H1 (cell line): Measurements from ENCODE around the gene SMYD3. TPM values are rescaled to one million over a fixed set of nuclear protein-coding genes. Genes with fewer than 3 reads are reported as not detected.

Source experiments
- CTCF ChIA-PET: fragments of 300-600 bp; sonication (Branson Sonifier 250); formaldehyde crosslinking; loops from one replicate; lab custom pipeline; 2021; ENCODE audit not compliant: partially characterized antibody; lab: Charles Lee
- POLR2A ChIA-PET: fragments of 300-600 bp; sonication (Branson Sonifier 250); formaldehyde crosslinking; loops from one replicate; lab custom pipeline; 2021; ENCODE audit warnings: inconsistent platforms; ENCODE audit not compliant: partially characterized antibody; lab: Charles Lee
- DNase-seq, 2 experiments: peaks; one replicate each; pipeline versions ENCODE4 v3.0.0 to v3.0.0-alpha.2; 2010 to 2022; ENCODE audit warnings: low spot score in 2 of 2, low read depth in 1 of 2, mixed read lengths in 1 of 2
- FAIRE-seq: peaks from 2 replicates; lab custom pipeline; 2011; peaks lifted over from hg19 to GRCh38; lab: Jason Lieb, UNC
- H2AFZ ChIP-seq: 2 replicates; pipeline ENCODE4 v1.8.1; 2012; ENCODE audit warnings: low read length, inconsistent platforms
- H2AK5ac ChIP-seq: 2 replicates; pipeline ENCODE4 v1.6.1; 2013; ENCODE audit warnings: low read depth, low read length
- H2BK120ac ChIP-seq: replicated peaks from 2 replicates; pipeline ENCODE3; 2013; ENCODE audit warnings: low read depth, low read length, inconsistent platforms
- H2BK12ac ChIP-seq: 2 replicates; pipeline ENCODE4 v1.6.1; 2013; ENCODE audit warnings: low read depth, low read length
- H2BK15ac ChIP-seq: 2 replicates; pipeline ENCODE4 v1.6.1; 2013; ENCODE audit warnings: low read length
- H2BK20ac ChIP-seq: 2 replicates; pipeline ENCODE4 v1.6.1; 2013; ENCODE audit warnings: low read length
- H2BK5ac ChIP-seq: 2 replicates; pipeline ENCODE4 v1.6.1; 2013; ENCODE audit warnings: low read depth, low read length
- H3K14ac ChIP-seq: 2 replicates; pipeline ENCODE4 v1.6.1; 2013; ENCODE audit warnings: inconsistent platforms; ENCODE audit not compliant: insufficient read length
- H3K18ac ChIP-seq: 2 replicates; pipeline ENCODE4 v1.6.1; 2013; ENCODE audit warnings: low read length; ENCODE audit errors: extremely low read depth
- H3K23ac ChIP-seq: 2 replicates; pipeline ENCODE4 v1.6.1; 2013; ENCODE audit warnings: inconsistent platforms; ENCODE audit not compliant: insufficient read length
- H3K23me2 ChIP-seq: 2 replicates; pipeline ENCODE4 v1.6.1; 2013; ENCODE audit warnings: low read depth, low read length
- H3K27ac ChIP-seq: 2 replicates; pipeline ENCODE4 v1.6.1; 2011; ENCODE audit warnings: low read depth, low read length, inconsistent platforms
- H3K27me3 ChIP-seq, 4 experiments: replicated peaks in 1 of 4; 1 replicate in 1 of 4; 2 replicates in 3 of 4; pipeline versions ENCODE4 v1.6.1 to v1.8.1; 2011 to 2013; ENCODE audit warnings: low read length in 3 of 4, mild to moderate bottlenecking in 3 of 4, inconsistent platforms in 2 of 4, mixed read lengths in 2 of 4, moderate library complexity in 1 of 4; ENCODE audit not compliant: control insufficient read depth in 3 of 4, insufficient read depth in 3 of 4; ENCODE audit errors: extremely low read depth in 1 of 4
- H3K36me3 ChIP-seq, 4 experiments: 2 replicates each; pipeline versions ENCODE4 v1.6.1 to v1.8.1; 2011 to 2013; ENCODE audit warnings: mild to moderate bottlenecking in 4 of 4, low read length in 3 of 4, moderate library complexity in 2 of 4, control low read depth in 1 of 4, inconsistent platforms in 1 of 4; ENCODE audit not compliant: insufficient read depth in 4 of 4, control insufficient read depth in 2 of 4
- H3K4ac ChIP-seq: replicated peaks from 2 replicates; pipeline ENCODE3; 2013; ENCODE audit warnings: low read length, low read depth, mixed read lengths, inconsistent platforms; ENCODE audit not compliant: insufficient read length
- H3K4me1 ChIP-seq, 4 experiments: replicated peaks in 1 of 4; 1 replicate in 1 of 4; 2 replicates in 3 of 4; pipeline versions ENCODE4 v1.6.1 to v1.8.1; 2011 to 2013; ENCODE audit warnings: low read length in 3 of 4, inconsistent platforms in 2 of 4, mixed read lengths in 1 of 4; ENCODE audit not compliant: insufficient read depth in 4 of 4, control insufficient read depth in 3 of 4
- H3K4me2 ChIP-seq, 2 experiments: 2 replicates each; pipeline versions ENCODE4 v1.6.1 to v1.8.1; 2011 to 2013; ENCODE audit warnings: low read depth in 2 of 2, low read length in 2 of 2, control low read depth in 1 of 2, inconsistent platforms in 1 of 2, mild to moderate bottlenecking in 1 of 2; ENCODE audit not compliant: insufficient read depth in 1 of 2
- H3K4me3 ChIP-seq, 4 experiments: fragments of 200-600, 300-600 bp in 1 of 4; sonication (generic), shearing (Covaris generic), sonication (Bioruptor Twin) in 1 of 4; 2 replicates each; pipeline versions ENCODE4 v1.5.1 to v1.8.1; 2011 to 2016; ENCODE audit warnings: low read length in 4 of 4, low read depth in 3 of 4, control low read depth in 2 of 4, inconsistent platforms in 2 of 4, mild to moderate bottlenecking in 2 of 4, mixed read lengths in 1 of 4, moderate library complexity in 1 of 4; ENCODE audit not compliant: insufficient read depth in 2 of 4; ENCODE audit errors: extremely low read depth in 1 of 4
- H3K56ac ChIP-seq: replicated peaks from 2 replicates; pipeline ENCODE3; 2013; ENCODE audit warnings: low read depth, mild to moderate bottlenecking, mixed read lengths, low read length, inconsistent platforms; ENCODE audit not compliant: insufficient read length
- H3K79me1 ChIP-seq: 2 replicates; pipeline ENCODE4 v1.6.1; 2013; ENCODE audit warnings: low read depth, low read length, control low read depth
- H3K79me2 ChIP-seq, 2 experiments: 2 replicates each; pipeline versions ENCODE4 v1.6.1 to v1.8.1; 2012 to 2013; ENCODE audit warnings: low read length in 2 of 2, mild to moderate bottlenecking in 2 of 2, inconsistent platforms in 1 of 2; ENCODE audit not compliant: insufficient read depth in 2 of 2, control insufficient read depth in 1 of 2
- H3K9ac ChIP-seq, 4 experiments: replicated peaks in 1 of 4; 1 replicate in 1 of 4; 2 replicates in 3 of 4; pipeline versions ENCODE4 v1.6.1 to v1.8.1; 2011 to 2013; ENCODE audit warnings: low read depth in 3 of 4, low read length in 3 of 4, control low read depth in 2 of 4, mild to moderate bottlenecking in 2 of 4, moderate library complexity in 2 of 4, inconsistent platforms in 1 of 4; ENCODE audit errors: extremely low read depth in 1 of 4
- H3K9me3 ChIP-seq, 2 experiments: 2 replicates each; pipeline versions ENCODE4 v1.6.1 to v1.8.1; 2012 to 2013; ENCODE audit warnings: mild to moderate bottlenecking in 2 of 2, moderate library complexity in 2 of 2, control low read depth in 1 of 2, inconsistent platforms in 1 of 2, low read depth in 1 of 2, low read length in 1 of 2, mixed read lengths in 1 of 2; ENCODE audit not compliant: insufficient read depth in 2 of 2
- H4K20me1 ChIP-seq, 2 experiments: replicated peaks in 1 of 2; 2 replicates each; pipeline versions ENCODE3 to v1.8.1; 2011 to 2013; ENCODE audit warnings: inconsistent platforms in 2 of 2, low read length in 2 of 2, mild to moderate bottlenecking in 1 of 2; ENCODE audit not compliant: insufficient read depth in 2 of 2, control insufficient read depth in 1 of 2
- H4K5ac ChIP-seq: 2 replicates; pipeline ENCODE4 v1.6.1; 2013; ENCODE audit warnings: low read length, low read depth, mixed read lengths, inconsistent platforms; ENCODE audit not compliant: insufficient read length
- H4K8ac ChIP-seq: 2 replicates; pipeline ENCODE4 v1.8.0; 2013; ENCODE audit warnings: mild to moderate bottlenecking, moderate library complexity, low read length, inconsistent platforms; ENCODE audit not compliant: insufficient read depth; ENCODE audit errors: extremely low read depth
- H4K91ac ChIP-seq: replicated peaks from 2 replicates; pipeline ENCODE3; 2013; ENCODE audit warnings: low read length, mixed read lengths, inconsistent platforms; ENCODE audit not compliant: insufficient read length
- TCF12 ChIP-seq: IDR thresholded peaks from 2 replicates; pipeline ENCODE4 v1.6.1; 2011; ENCODE audit warnings: low read depth, mild to moderate bottlenecking, low read length
- WGBS, 2 experiments: shearing (Covaris generic) in 1 of 2; methylation state at CpG; one replicate each; pipeline versions ENCODE4 v1.1.6 to v1.1.7; 2013 to 2015; ENCODE audit warnings: low lambda C conversion rate in 2 of 2, mixed read lengths in 2 of 2, inconsistent platforms in 1 of 2, low coverage in 1 of 2, missing lambda C conversion rate in 1 of 2; ENCODE audit not compliant: insufficient replicate concordance in 2 of 2, insufficient coverage in 1 of 2, insufficient read length in 1 of 2; ENCODE audit errors: extremely low coverage in 1 of 2, missing lambda C conversion rate in 1 of 2; 5-methylcytosine and 5-hydroxymethylcytosine counted together
- polyA plus RNA-seq, 7 experiments: library from polyadenylated mRNA; depleted of rRNA in 3 of 7; stranded (reverse) in 5 of 7; unstranded in 2 of 7; fragments of >200 nt in 5 of 7; fragments of 200-250 nt in 2 of 7; gene quantifications; 1 replicate in 5 of 7; 2 replicates in 1 of 7; 4 replicates in 1 of 7; pipeline versions ENCODE4 v1.2.1 to v1.2.3, GENCODE V29; 2011 to 2013; ENCODE audit warnings: missing spikeins in 2 of 7, mixed read lengths in 2 of 7
- total RNA-seq: library from RNA; stranded (reverse); fragmentation: NEBNext Ultra II Directional; extraction: Animal tissue kit (Norgen Biotek cat#: 25700); gene quantifications from 2 replicates; pipeline ENCODE4 v1.2.1, GENCODE V29; 2021

Gene SMYD3
- total and polyA plus RNA-seq, 2 of the 8 experiments (the other 6 are each of a cell fraction or from before 2014, with no cell fraction given), result 17.3 to 25.4 TPM

DNA sequence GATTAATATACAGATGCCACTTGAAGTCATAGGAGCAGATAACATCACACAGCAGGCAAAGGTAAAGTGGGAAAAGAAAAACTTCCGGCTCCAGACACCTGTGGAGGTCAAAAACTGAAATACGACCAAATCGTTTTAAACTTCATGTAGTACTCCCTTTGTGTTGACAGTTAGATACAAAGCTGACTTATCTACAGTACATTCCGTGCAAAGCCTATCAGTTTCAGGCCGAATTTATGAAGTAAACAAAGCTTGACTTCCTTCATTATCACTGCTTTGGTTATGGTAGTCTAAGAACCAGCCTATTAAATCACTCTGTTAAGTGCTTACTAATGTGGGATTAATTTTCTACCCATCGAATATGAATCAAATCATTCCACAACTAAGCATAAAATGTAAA, 156.3 kb downstream of the SMYD3 start:
- Histone ChIP-seq H2BK12ac (no peak overlapping the region), H4K91ac (no peak overlapping the region), H3K4me1 (peaks cover 0 to 6% (median 5%) of the 10 kb centered on the region in 4 experiments; a peak in 6 of 7 replicates), H3K23ac (no peak overlapping the region), H4K5ac (no peak overlapping the region), H3K23me2 (no peaks in the 10 kb centered on the region), H2BK5ac (no peak overlapping the region), H3K27ac (no peak overlapping the region), H3K4me2 (no peak overlapping the region), H2BK15ac (no peak overlapping the region), H3K27me3 (no peaks in the 10 kb centered on the region), H3K4me3 (no peak overlapping the region), H2BK20ac (no peak overlapping the region), H3K18ac (no peak overlapping the region), H3K9me3 (no peaks in the 10 kb centered on the region), H3K56ac (no peak overlapping the region), H2BK120ac (no peak overlapping the region), H2AFZ (no peak overlapping the region), H3K79me1 (no peaks in the 10 kb centered on the region), H4K8ac (no peak overlapping the region), H3K14ac (no peak overlapping the region), H3K36me3 (no peaks in the 10 kb centered on the region), H4K20me1 (no peaks in the 10 kb centered on the region), H3K79me2 (no peaks in the 10 kb centered on the region), H3K9ac (no peak overlapping the region), H2AK5ac (no peak overlapping the region), H3K4ac (no peak overlapping the region)
- no peak for FAIRE-seq
- 83% methylated on average over 6 of the region's 6 CpGs; no CpG with 5 or more reads in 1 of the 2 experiments for WGBS, 2 experiments
- CTCF ChIA-PET, result no interaction called here
- DNase-seq, result no peak
- TF ChIP-seq TCF12, result no peak
- POLR2A ChIA-PET, result no interaction called here
